Measurements from ENCODE around the gene USP17L28.
"Not testable (repeated sequence)": the region's sequence is repeated elsewhere in the genome, so short reads cannot be mapped to it uniquely, and the experiment has no call there.

The USP17L28 gene

DNA sequence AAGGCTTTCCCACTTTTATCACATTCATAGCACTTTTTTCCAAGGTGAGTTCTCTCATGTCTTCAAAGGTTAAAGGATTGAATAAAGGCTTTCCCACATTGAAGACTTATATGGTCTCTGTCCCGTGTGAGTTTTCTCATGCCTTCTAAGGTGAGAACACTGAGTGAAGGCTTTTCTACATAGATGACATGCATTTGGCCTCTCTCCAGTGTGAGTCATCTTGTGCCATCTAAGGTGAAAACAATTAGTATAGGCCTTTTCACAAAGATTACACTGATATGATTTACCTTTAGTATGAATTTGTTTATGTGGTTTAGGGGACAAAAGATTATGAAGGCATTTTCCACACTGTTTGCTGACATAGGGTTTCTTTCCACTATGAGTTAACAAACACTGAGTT is 35.4 kb downstream of the USP17L28 start:
- Histone ChIP-seq H3K9me3 (ENCODE audit: control insufficient read depth, low read depth, low read length) (no peaks in the 10 kb centered on the region), H3K27me3 (ENCODE audit: control insufficient read depth, insufficient read depth, low read length) (no peaks in the 10 kb centered on the region), H3K9ac (ENCODE audit: low read length) (no peak overlapping the region), H3K36me3 (ENCODE audit: control insufficient read depth, low read depth, low read length) (no peaks in the 10 kb centered on the region), H3K4me3 (ENCODE audit: low read length) (no peak overlapping the region), H3K4me1 (ENCODE audit: control insufficient read depth, low read depth, low read length) (no peaks in the 10 kb centered on the region), H3K27ac (ENCODE audit: low read length) (no peak overlapping the region)

DNA sequence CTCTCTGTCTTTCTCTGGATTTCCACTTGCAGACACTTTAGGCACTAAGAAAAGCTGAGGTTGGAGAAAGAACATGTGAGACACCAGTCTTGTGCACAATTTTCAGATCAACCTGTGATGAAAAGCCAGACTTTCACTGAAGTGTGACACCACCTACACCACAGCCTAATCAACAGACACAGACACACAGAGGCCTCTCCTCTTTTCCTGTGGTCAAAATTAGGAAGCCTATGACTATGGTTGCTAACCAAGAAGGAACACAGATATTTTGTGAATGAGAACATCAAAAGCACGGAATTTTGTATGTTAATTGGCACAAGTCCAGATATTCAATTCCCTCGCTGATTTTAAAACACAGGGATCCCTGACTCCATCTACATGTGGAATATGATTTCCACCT is 40.3 kb downstream of the USP17L28 start:
- H3K27me3 ChIP-seq (ENCODE audit: control insufficient read depth, insufficient read depth, low read length); H3K9me3 ChIP-seq (ENCODE audit: control insufficient read depth, low read depth, low read length); H3K4me3 ChIP-seq (ENCODE audit: low read length); H3K27ac ChIP-seq (ENCODE audit: low read length); H3K36me3 ChIP-seq (ENCODE audit: control insufficient read depth, low read depth, low read length); H3K4me1 ChIP-seq (ENCODE audit: control insufficient read depth, low read depth, low read length); H3K9ac ChIP-seq (ENCODE audit: low read length): not testable (repeated sequence)
